Measurements from ENCODE around the gene SERPINB5.
"Not testable (repeated sequence)": the region's sequence is repeated elsewhere in the genome, so short reads cannot be mapped to it uniquely, and the experiment has no call there.

Gene SERPINB5

DNA sequence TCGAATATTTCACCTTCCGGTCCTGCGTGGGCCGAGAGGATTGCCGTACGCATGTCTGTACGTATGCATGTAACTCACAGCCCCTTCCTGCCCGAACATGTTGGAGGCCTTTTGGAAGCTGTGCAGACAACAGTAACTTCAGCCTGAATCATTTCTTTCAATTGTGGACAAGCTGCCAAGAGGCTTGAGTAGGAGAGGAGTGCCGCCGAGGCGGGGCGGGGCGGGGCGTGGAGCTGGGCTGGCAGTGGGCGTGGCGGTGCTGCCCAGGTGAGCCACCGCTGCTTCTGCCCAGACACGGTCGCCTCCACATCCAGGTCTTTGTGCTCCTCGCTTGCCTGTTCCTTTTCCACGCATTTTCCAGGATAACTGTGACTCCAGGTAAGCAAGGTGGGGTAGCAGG, at the start of gene SERPINB5:
SERPINB5 (plus strand) TSS at position 291 of the 400 bp plus-strand sequence. CDS start 7,471 bp downstream, outside the sequence.
- DNase-seq, result no peak

GRCh38 chr18:63427558-63427957, 49.2 kb upstream of the SERPINB5 start:
- DNase-seq, result no peak

- no peak for DNase-seq
Observed at GRCh38 chr18:63430526-63430925, 46.2 kb upstream of the SERPINB5 start.

DNA sequence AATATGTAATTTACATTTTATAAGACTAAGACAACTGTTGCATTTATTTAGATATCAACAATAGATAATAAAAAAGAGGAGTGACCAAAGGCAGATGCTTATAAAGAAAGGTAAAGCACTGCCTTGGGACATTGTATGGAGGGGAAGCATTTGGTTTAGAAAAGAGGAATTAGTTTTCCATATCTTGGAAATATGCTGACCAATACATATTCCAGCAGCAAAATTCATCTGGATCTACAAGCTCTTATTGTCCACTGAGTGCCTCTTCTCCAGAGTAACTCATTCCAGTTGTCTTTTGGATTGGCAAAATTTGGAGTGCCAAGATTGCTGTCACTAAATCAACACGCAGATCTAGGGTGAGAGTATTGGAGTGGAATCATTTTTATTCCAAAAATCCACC, 45.6 kb upstream of the SERPINB5 start:
- no peak for DNase-seq

GRCh38 chr18:63433334-63433866, 43.4 kb upstream of the SERPINB5 start:
- no peak for DNase-seq

- DNase-seq, result no peak
Observed at GRCh38 chr18:63438181-63438580, 38.6 kb upstream of the SERPINB5 start.

- DNase-seq, result peak; percentile 43 to 65
Observed at GRCh38 chr18:63439334-63439733, 37.4 kb upstream of the SERPINB5 start.

GRCh38 chr18:63440219-63440618, 36.5 kb upstream of the SERPINB5 start:
- no peak for DNase-seq

- peak in 1 of 2 donors; percentile 3 for DNase-seq
Observed at GRCh38 chr18:63440881-63441280, 35.9 kb upstream of the SERPINB5 start.

GRCh38 chr18:63443829-63444228, 32.9 kb upstream of the SERPINB5 start:
- no peak for DNase-seq

GRCh38 chr18:63444580-63444979, 32.2 kb upstream of the SERPINB5 start:
- peak; percentile 11 to 59 for DNase-seq

GRCh38 chr18:63445037-63445436, 31.7 kb upstream of the SERPINB5 start:
- no peak for DNase-seq

GRCh38 chr18:63446266-63446665, 30.5 kb upstream of the SERPINB5 start:
- no peak for DNase-seq

DNA sequence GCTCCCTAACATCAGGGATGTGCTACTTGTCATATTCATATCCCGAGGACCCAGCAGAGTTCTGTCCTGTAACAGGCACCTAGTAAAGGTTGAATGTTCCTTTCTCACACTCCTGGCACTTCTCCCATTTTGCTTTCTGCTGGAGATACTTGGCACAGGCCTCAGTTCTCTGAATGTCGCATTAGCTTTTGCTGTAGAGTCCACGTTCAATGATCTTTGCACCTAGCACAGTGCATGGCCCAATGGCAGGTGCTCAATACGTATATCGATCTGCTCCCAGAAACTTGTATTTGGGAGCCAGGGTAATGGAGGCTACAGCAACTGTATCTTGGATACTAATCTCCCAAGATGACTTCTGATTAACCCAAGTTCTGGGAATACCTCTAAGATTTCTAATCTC, 29.7 kb upstream of the SERPINB5 start:
- no peak for DNase-seq

GRCh38 chr18:63449426-63449825, 27.3 kb upstream of the SERPINB5 start:
- no peak for DNase-seq

- DNase-seq, result no peak
Observed at GRCh38 chr18:63451799-63452660, 24.7 kb upstream of the SERPINB5 start.

DNA sequence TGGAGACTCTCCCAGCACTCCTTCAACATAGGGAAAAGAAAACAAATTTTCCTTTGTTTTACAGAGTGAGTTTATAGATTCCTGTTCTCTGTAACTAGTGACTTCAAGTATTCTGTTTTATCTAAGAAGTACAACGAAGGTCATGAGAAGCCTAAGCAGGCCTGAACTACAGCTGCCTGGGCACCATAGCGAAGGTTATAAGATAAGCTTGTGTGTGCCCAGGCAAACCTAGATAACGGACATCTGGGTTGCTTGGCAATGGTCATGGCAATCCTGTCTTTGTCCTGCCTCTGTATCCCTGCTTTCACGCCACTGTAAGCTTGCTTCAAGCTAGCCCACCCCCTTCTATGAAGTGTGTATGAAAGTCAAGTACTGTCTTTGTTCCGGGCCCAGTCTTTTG, 24.0 kb upstream of the SERPINB5 start:
- not testable (repeated sequence) for DNase-seq

- DNase-seq, result no peak
Observed at GRCh38 chr18:63454497-63454896, 22.3 kb upstream of the SERPINB5 start.

DNA sequence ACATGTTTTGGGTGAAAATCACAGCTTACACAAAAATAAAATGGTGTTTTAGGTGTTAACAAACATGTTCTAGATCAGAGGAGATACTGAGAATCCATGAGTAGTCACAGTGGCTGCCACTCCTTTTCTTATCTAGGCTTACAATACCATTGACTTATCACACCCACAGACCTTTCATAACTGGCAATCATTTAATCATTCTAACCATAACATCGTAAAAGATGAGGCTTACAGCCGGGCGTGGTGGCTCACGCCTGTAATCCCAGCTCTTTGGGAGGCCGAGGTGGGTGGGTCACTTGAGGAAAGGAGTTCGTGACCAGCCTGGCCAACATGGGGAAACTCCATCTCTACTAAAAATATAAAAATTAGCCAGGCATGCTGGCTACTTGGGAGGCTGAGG, 18.8 kb upstream of the SERPINB5 start:
- no peak for DNase-seq

DNA sequence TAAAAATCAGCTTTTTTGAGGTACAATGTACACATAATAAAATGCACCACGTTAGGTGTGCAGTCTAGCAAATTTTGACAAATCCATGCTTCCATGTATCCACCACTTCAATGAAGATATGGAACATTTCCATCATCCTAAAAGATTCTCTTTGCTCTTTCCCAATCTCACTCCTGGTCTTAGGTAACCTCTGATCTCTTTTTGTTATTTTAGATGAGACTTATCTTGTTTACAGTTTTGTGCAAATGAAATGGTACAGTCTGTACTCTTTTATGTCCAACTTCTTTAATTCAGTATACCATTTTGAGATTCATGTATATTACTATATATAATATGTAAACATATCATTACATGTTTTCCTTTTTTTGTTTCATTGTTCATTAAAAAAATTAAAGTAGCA, 16.3 kb upstream of the SERPINB5 start:
- DNase-seq, result no peak

DNA sequence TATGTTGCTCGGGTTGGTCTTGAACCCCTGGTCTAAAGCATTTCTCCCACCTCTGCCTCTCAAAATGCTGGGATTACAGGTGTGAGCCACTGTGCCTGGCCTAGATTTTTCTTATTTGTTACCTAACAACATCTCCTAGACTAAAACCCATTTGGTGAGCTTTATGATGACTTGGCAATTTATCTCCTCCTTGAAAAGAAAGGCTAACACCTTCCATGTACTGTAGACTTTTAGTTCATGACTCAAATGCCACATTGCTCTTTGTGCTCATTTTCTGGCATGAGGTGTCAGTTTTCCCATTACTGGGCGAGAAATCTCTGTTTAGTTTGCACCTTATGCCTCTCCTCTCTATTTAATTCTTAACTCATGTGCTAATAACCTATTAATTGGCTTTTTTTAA, 12.3 kb upstream of the SERPINB5 start:
- DNase-seq, result no peak

DNA sequence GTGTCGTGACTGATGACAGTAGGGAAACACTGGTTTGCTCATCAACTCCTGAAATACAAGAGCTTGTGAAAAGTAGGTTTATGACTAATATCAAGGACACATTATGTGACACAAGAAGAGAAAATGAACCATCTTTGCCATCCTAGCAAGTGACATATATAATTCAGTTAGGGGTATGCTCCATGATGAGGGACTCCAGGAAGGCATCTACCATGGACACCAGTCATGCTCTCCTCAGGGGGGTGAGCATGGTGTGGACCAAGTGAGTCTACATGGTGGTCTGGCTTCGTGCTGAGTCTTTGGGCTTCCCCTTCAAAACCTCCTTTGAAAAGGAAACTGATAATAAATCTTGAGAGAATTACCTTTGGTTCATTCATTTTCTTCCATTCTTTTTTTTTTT, 11.7 kb upstream of the SERPINB5 start:
- DNase-seq, result no peak

GRCh38 chr18:63467699-63468098, 9.1 kb upstream of the SERPINB5 start:
- no peak for DNase-seq

DNA sequence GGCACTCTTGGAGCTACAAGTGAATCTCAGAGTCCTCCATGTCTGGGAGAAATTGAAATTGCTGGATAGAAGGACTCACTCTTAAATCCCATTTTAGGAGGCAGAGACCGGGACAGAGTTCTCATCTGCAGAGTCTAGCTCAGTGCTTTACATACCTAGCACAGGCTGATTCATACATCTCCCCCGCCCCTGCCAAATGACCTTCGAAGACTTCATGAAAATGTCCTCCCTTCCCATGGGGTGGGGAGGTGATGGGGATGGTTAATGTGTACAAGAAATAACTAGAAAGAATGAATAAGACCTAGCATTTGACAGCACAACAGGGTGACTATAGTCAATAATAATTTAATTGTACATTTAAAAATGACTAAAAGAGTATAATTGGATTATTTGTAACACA, 8.2 kb upstream of the SERPINB5 start:
- DNase-seq, result no peak

GRCh38 chr18:63470751-63471150, 6.0 kb upstream of the SERPINB5 start:
- no peak for DNase-seq
